Lower leg skin (tissue), 4 donors: Measurements from ENCODE around the gene ALCAM. TPM values are rescaled to one million over a fixed set of nuclear protein-coding genes. Genes with fewer than 3 reads are reported as not detected.
A peak's percentile ranks its signal among the peaks of the same experiment; 100 is the strongest.

Source experiments
- DNase-seq, 2 donors: peaks; one replicate each; pipeline ENCODE4 v3.0.0-alpha.2; 2019; ENCODE audit warnings: low spot score in 2 of 2
- H3K4me3 ChIP-seq: fragments of 200-600 bp; sonication (generic); 2 replicates; pipeline ENCODE4 v1.5.1; 2017; ENCODE audit warnings: mild to moderate bottlenecking, low read depth; ENCODE audit not compliant: poor library complexity, severe bottlenecking
- CTCF ChIP-seq, 3 donors: fragments of 450-650 bp; IDR thresholded peaks; one replicate each; pipeline ENCODE4 v1.5.1; 2016; ENCODE audit warnings: antibody characterized with exemption in 3 of 3, mild to moderate bottlenecking in 3 of 3, moderate library complexity in 2 of 3
- POLR2A ChIP-seq, 2 donors: fragments of 450-650 bp; IDR thresholded peaks; one replicate each; pipeline ENCODE4 v1.6.1; 2016 to 2017; ENCODE audit warnings: antibody characterized with exemption in 2 of 2, mild to moderate bottlenecking in 1 of 2, moderate library complexity in 1 of 2
- WGBS, 2 donors: methylation state at CpG; one replicate each; pipeline ENCODE4 v1.1.5; 2018; 5-methylcytosine and 5-hydroxymethylcytosine counted together
- intact Hi-C: fragments of 100-400 bp; cut with DNase I; formaldehyde crosslinking; loops from one replicate; pipeline ENCODE4 v1.15.0; 2023; ENCODE audit warnings: low total_unique reads
- total RNA-seq, 4 donors: library from RNA; depleted of rRNA; stranded (reverse); fragments of >200 nt; gene quantifications; one replicate each; pipeline ENCODE4 v1.1.0, GENCODE V29; 2016

The ALCAM gene
- total RNA-seq, 4 donors from 2014 or later = 21.2 to 58.0 (median 31.1) TPM

- peak overlapping the region; percentile 54 for H3K4me3 ChIP-seq
- TF ChIP-seq POLR2A (IDR thresholded peaks at IDR 0.05) = no peak
- no peak for TF ChIP-seq CTCF (IDR thresholded peaks at IDR 0.05)
- 1% methylated on average over 21 to 22 of the region's 22 CpGs for whole genome bisulfite sequencing, 2 donors
- intact Hi-C loops = no loop called here
- DNase-seq = peak; percentile 45 to 94
These were observed 3.0 kb downstream of the ALCAM start for GRCh38 chr3:105369500-105370371.

GRCh38 chr3:105373383-105373782 is 6.7 kb downstream of the ALCAM start:
- intact Hi-C loops = no loop called here
- H3K4me3 ChIP-seq = no peak overlapping the region
- TF ChIP-seq POLR2A (IDR thresholded peaks at IDR 0.05) (no peak), CTCF (IDR thresholded peaks at IDR 0.05) (no peak)
- no peak for DNase-seq

- 96% methylated on average over 8 of the region's 8 CpGs for WGBS, 2 donors
- TF ChIP-seq POLR2A (IDR thresholded peaks at IDR 0.05) = no peak
- no peak for TF ChIP-seq CTCF (IDR thresholded peaks at IDR 0.05)
- H3K4me3 ChIP-seq = no peak overlapping the region
- no peak for DNase-seq
- intact Hi-C loops = no loop called here
These were observed 9.2 kb downstream of the ALCAM start for GRCh38 chr3:105375750-105376511.

GRCh38 chr3:105377716-105378115 is 11.0 kb downstream of the ALCAM start:
- TF ChIP-seq POLR2A (IDR thresholded peaks at IDR 0.05) (no peak), CTCF (IDR thresholded peaks at IDR 0.05) (no peak)
- no peak overlapping the region for H3K4me3 ChIP-seq
- WGBS, 2 donors = 93 to 98% methylated on average over 2 of the region's 2 CpGs
- intact Hi-C loops = no loop called here
- DNase-seq = no peak

- intact Hi-C loops = no loop called here
- DNase-seq = no peak
- WGBS, 2 donors = 86 to 90% methylated on average over 2 of the region's 2 CpGs
- no peak for TF ChIP-seq CTCF (IDR thresholded peaks at IDR 0.05)
- no peak for TF ChIP-seq POLR2A (IDR thresholded peaks at IDR 0.05)
- no peak overlapping the region for H3K4me3 ChIP-seq
These were observed 18.5 kb downstream of the ALCAM start for GRCh38 chr3:105385179-105385578.
